AG09309 (cell line): Measurements from ENCODE around the gene FAM151A.

ENCODE experiments used
- DNase-seq: peaks from one replicate; pipeline ENCODE4 v3.0.0-alpha.2; 2010; ENCODE audit warnings: low read depth
- H3K4me3 ChIP-seq: 2 replicates; pipeline ENCODE4 v1.5.1; 2011; ENCODE audit warnings: mild to moderate bottlenecking, low read depth, low read length, moderate library complexity; ENCODE audit not compliant: control insufficient read depth
- CTCF ChIP-seq: IDR thresholded peaks from 2 replicates; pipeline ENCODE4 v1.5.1; 2011; ENCODE audit warnings: mild to moderate bottlenecking, low read depth, low read length, inconsistent platforms; ENCODE audit not compliant: insufficient read depth, control insufficient read depth; ENCODE audit errors: missing control alignments

The FAM151A gene

GRCh38 chr1:54585181-54586066, 37.9 kb downstream of the FAM151A start:
- DNase-seq: no peak
- TF ChIP-seq CTCF: no peak
- H3K4me3 ChIP-seq: no peak overlapping the region

GRCh38 chr1:54584575-54584974, 38.8 kb downstream of the FAM151A start:
- no peak overlapping the region for H3K4me3 ChIP-seq
- no peak for DNase-seq
- no peak for TF ChIP-seq CTCF

- DNase-seq: no peak
- no peak overlapping the region for H3K4me3 ChIP-seq
- no peak for TF ChIP-seq CTCF
These were observed 39.5 kb downstream of the FAM151A start for GRCh38 chr1:54583871-54584270.

GRCh38 chr1:54583307-54583686, 40.0 kb downstream of the FAM151A start:
- no peak for DNase-seq
- no peak overlapping the region for H3K4me3 ChIP-seq
- no peak for TF ChIP-seq CTCF

- no peak overlapping the region for H3K4me3 ChIP-seq
- DNase-seq: no peak
- TF ChIP-seq CTCF: no peak
These were observed 40.6 kb downstream of the FAM151A start for GRCh38 chr1:54582566-54583306.

GRCh38 chr1:54581621-54582035, 41.7 kb downstream of the FAM151A start:
- peak; percentile 45 for DNase-seq
- no peak for TF ChIP-seq CTCF

More at GRCh38 chr1:54581621-54582035, 41.7 kb downstream of the FAM151A start:
- H3K4me3 ChIP-seq: no peak overlapping the region
